ENCODE data around the gene RRM2.

The RRM2 gene

DNA sequence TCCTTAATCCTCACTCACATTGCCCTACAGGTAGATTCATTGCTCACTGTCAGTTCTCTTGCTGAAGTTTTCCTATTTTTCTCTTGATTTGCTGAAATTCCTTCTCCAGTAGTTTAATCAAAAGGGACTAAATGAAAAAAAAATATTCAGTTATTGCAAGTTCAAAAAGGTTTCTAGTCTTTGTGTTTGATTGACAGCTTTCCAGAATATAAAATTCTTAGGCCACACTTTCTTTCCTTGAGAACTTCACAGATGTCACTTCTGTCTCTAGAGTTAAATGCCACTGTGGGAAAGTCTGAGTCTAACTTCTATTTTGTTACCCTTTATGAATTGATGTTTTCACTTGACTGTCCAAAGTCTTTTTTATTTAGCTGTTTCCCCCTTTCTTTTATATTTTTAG, 25.7 kb downstream of the RRM2 start:
- H3K4me2 ChIP-seq (ENCODE audit: low read depth, low read length, poor library complexity, severe bottlenecking), result no peak overlapping the region
- H3K9ac ChIP-seq (ENCODE audit: low read depth, low read length, poor library complexity, severe bottlenecking), result no peak overlapping the region
- peaks cover 80% of the 10 kb centered on the region; the same call in 1 of the 2 replicates for H3K36me3 ChIP-seq (ENCODE audit: insufficient read depth, low read length)

GRCh38 chr2:10149635-10150034, 27.1 kb downstream of the RRM2 start:
- Histone ChIP-seq H3K27me3 (ENCODE audit: insufficient read depth, low read length, poor library complexity, severe bottlenecking) (no peaks in the 10 kb centered on the region), H3K9ac (ENCODE audit: low read depth, low read length, poor library complexity, severe bottlenecking) (no peak overlapping the region), H3K79me2 (ENCODE audit: insufficient read depth, low read length) (peaks cover 54% of the 10 kb centered on the region), H3K4me2 (ENCODE audit: low read depth, low read length, poor library complexity, severe bottlenecking) (no peak overlapping the region), H3K4me1 (ENCODE audit: insufficient read depth, low read length, poor library complexity, severe bottlenecking) (no peaks in the 10 kb centered on the region), H3K36me3 (ENCODE audit: insufficient read depth, low read length) (peaks cover 81% of the 10 kb centered on the region; the same call in 1 of the 2 replicates), H3K9me3 (ENCODE audit: insufficient read depth, low read depth, low read length) (no peaks in the 10 kb centered on the region), H3F3A (ENCODE audit: low read depth) (peaks cover 2% of the 10 kb centered on the region; the same call in 1 of the 2 replicates), H2AFZ (ENCODE audit: low read length) (no peak overlapping the region), H4K20me1 (ENCODE audit: insufficient read depth, low read length, poor library complexity, severe bottlenecking) (peaks cover 4% of the 10 kb centered on the region), H3K9me2 (replicated peaks; ENCODE audit: low read depth, low read length) (no peaks in the 10 kb centered on the region), H3K4me3 (ENCODE audit: low read length, poor library complexity, severe bottlenecking) (no peak overlapping the region)
- TF ChIP-seq CTCF (conservative IDR thresholded peaks at IDR 0.05; ENCODE audit: low read length) (no peak), EZH2phosphoT487 (IDR thresholded peaks at IDR 0.05; ENCODE audit: borderline replicate concordance) (no peak)

More for the DNA sequence above, 25.7 kb downstream of the RRM2 start:
- peaks cover 59% of the 10 kb centered on the region; the same call in 1 of the 2 replicates for H3K79me2 ChIP-seq (ENCODE audit: insufficient read depth, low read length)
- peaks cover 6% of the 10 kb centered on the region for H4K20me1 ChIP-seq (ENCODE audit: insufficient read depth, low read length, poor library complexity, severe bottlenecking)
- H3K27me3 ChIP-seq (ENCODE audit: insufficient read depth, low read length, poor library complexity, severe bottlenecking), result no peaks in the 10 kb centered on the region
- H3K4me3 ChIP-seq (ENCODE audit: low read length, poor library complexity, severe bottlenecking), result no peak overlapping the region
- H3K9me3 ChIP-seq (ENCODE audit: insufficient read depth, low read depth, low read length), result no peaks in the 10 kb centered on the region
- no peaks in the 10 kb centered on the region for H3K4me1 ChIP-seq (ENCODE audit: insufficient read depth, low read length, poor library complexity, severe bottlenecking)
- no peak overlapping the region for H2AFZ ChIP-seq (ENCODE audit: low read length)
- peaks cover 2% of the 10 kb centered on the region; the same call in 1 of the 2 replicates for H3F3A ChIP-seq (ENCODE audit: low read depth)
- TF ChIP-seq EZH2phosphoT487 (IDR thresholded peaks at IDR 0.05; ENCODE audit: borderline replicate concordance) (no peak), CTCF (conservative IDR thresholded peaks at IDR 0.05; ENCODE audit: low read length) (no peak)
- no peaks in the 10 kb centered on the region for H3K9me2 ChIP-seq (replicated peaks; ENCODE audit: low read depth, low read length)

GRCh38 chr2:10150436-10150835, 27.9 kb downstream of the RRM2 start:
- Histone ChIP-seq H3K9ac (ENCODE audit: low read depth, low read length, poor library complexity, severe bottlenecking) (no peak overlapping the region), H3K9me3 (ENCODE audit: insufficient read depth, low read depth, low read length) (no peaks in the 10 kb centered on the region), H3K27me3 (ENCODE audit: insufficient read depth, low read length, poor library complexity, severe bottlenecking) (no peaks in the 10 kb centered on the region), H3F3A (ENCODE audit: low read depth) (peaks cover 2% of the 10 kb centered on the region; the same call in 1 of the 2 replicates), H3K4me3 (ENCODE audit: low read length, poor library complexity, severe bottlenecking) (no peak overlapping the region), H3K4me2 (ENCODE audit: low read depth, low read length, poor library complexity, severe bottlenecking) (no peak overlapping the region), H3K9me2 (replicated peaks; ENCODE audit: low read depth, low read length) (no peaks in the 10 kb centered on the region), H3K36me3 (ENCODE audit: insufficient read depth, low read length) (peaks cover 80% of the 10 kb centered on the region; the same call in 1 of the 2 replicates), H3K79me2 (ENCODE audit: insufficient read depth, low read length) (peaks cover 46% of the 10 kb centered on the region), H3K4me1 (ENCODE audit: insufficient read depth, low read length, poor library complexity, severe bottlenecking) (no peaks in the 10 kb centered on the region), H4K20me1 (ENCODE audit: insufficient read depth, low read length, poor library complexity, severe bottlenecking) (no peaks in the 10 kb centered on the region), H2AFZ (ENCODE audit: low read length) (no peak overlapping the region)
- TF ChIP-seq EZH2phosphoT487 (IDR thresholded peaks at IDR 0.05; ENCODE audit: borderline replicate concordance), result no peak
- TF ChIP-seq CTCF (conservative IDR thresholded peaks at IDR 0.05; ENCODE audit: low read length), result no peak

All from Loucy (cell line).